Mesenchymal stem cell (in vitro differentiated cells and primary cell): ENCODE data around the gene CDKN2B. TPM values are rescaled to one million over a fixed set of nuclear protein-coding genes. Genes with fewer than 3 reads are reported as not detected.
"Not testable (repeated sequence)": the region's sequence is repeated elsewhere in the genome, so short reads cannot be mapped to it uniquely, and the experiment has no call there.

ENCODE experiments used
- DNase-seq: peaks from one replicate; pipeline ENCODE4 v3.0.0-alpha.2; 2013
- H2AFZ ChIP-seq: one replicate; pipeline ENCODE4 v1.6.1; 2013; ENCODE audit warnings: low read depth, mild to moderate bottlenecking, control low read depth, inconsistent platforms, low read length, moderate library complexity
- H2AK5ac ChIP-seq: 2 replicates; pipeline ENCODE4 v1.6.1; 2013; ENCODE audit warnings: low read length, moderate library complexity, mild to moderate bottlenecking, inconsistent platforms; ENCODE audit not compliant: severe bottlenecking
- H2BK120ac ChIP-seq: one replicate; pipeline ENCODE4 v1.6.1; 2013; ENCODE audit warnings: low read depth, mild to moderate bottlenecking, inconsistent platforms, low read length, moderate library complexity
- H2BK12ac ChIP-seq, 2 experiments: one replicate each; pipeline ENCODE4 v1.6.1; 2013; ENCODE audit warnings: inconsistent platforms in 2 of 2, low read length in 2 of 2, mild to moderate bottlenecking in 2 of 2, moderate library complexity in 2 of 2, control low read depth in 1 of 2
- H2BK15ac ChIP-seq: one replicate; pipeline ENCODE4 v1.6.1; 2013; ENCODE audit warnings: mild to moderate bottlenecking, low read depth, inconsistent platforms; ENCODE audit not compliant: poor library complexity, severe bottlenecking
- H2BK5ac ChIP-seq: 2 replicates; pipeline ENCODE4 v1.6.1; 2013; ENCODE audit warnings: low read depth, mild to moderate bottlenecking, low read length, control low read depth, inconsistent platforms; ENCODE audit not compliant: poor library complexity, severe bottlenecking
- H3K14ac ChIP-seq, 2 experiments: one replicate each; pipeline ENCODE4 v1.6.1; 2013; ENCODE audit warnings: inconsistent platforms in 2 of 2, low read length in 2 of 2, control low read depth in 1 of 2, mild to moderate bottlenecking in 1 of 2, moderate library complexity in 1 of 2
- H3K18ac ChIP-seq, 2 experiments: one replicate each; pipeline ENCODE4 v1.6.1; 2013; ENCODE audit warnings: inconsistent platforms in 2 of 2, low read length in 2 of 2, control low read depth in 1 of 2, low read depth in 1 of 2, mild to moderate bottlenecking in 1 of 2
- H3K23ac ChIP-seq, 2 experiments: one replicate each; pipeline ENCODE4 v1.6.1; 2013; ENCODE audit warnings: inconsistent platforms in 2 of 2, low read length in 2 of 2, mild to moderate bottlenecking in 2 of 2, moderate library complexity in 2 of 2, control low read depth in 1 of 2
- H3K27ac ChIP-seq: 2 replicates; pipeline ENCODE4 v1.5.1; 2013; ENCODE audit warnings: mild to moderate bottlenecking, moderate library complexity, low read length, control low read depth, inconsistent platforms; ENCODE audit not compliant: poor library complexity, severe bottlenecking
- H3K27me3 ChIP-seq, 2 experiments: 2 replicates each; pipeline versions ENCODE4 v1.6.1 to v1.7.0; 2013; ENCODE audit warnings: low read length in 2 of 2, mild to moderate bottlenecking in 2 of 2, moderate library complexity in 2 of 2, control low read depth in 1 of 2, inconsistent platforms in 1 of 2; ENCODE audit not compliant: control insufficient read depth in 1 of 2, insufficient read depth in 1 of 2
- H3K36me3 ChIP-seq, 2 experiments: 2 replicates each; pipeline versions ENCODE4 v1.6.1 to v1.7.0; 2013; ENCODE audit warnings: low read length in 2 of 2, control low read depth in 1 of 2, inconsistent platforms in 1 of 2, low read depth in 1 of 2, mild to moderate bottlenecking in 1 of 2; ENCODE audit not compliant: insufficient read depth in 2 of 2, control insufficient read depth in 1 of 2
- H3K4ac ChIP-seq, 2 experiments: one replicate each; pipeline ENCODE4 v1.6.1; 2013; ENCODE audit warnings: inconsistent platforms in 2 of 2, low read length in 2 of 2, mild to moderate bottlenecking in 2 of 2, moderate library complexity in 2 of 2, control low read depth in 1 of 2, low read depth in 1 of 2
- H3K4me1 ChIP-seq: 2 replicates; pipeline ENCODE4 v1.6.1; 2013; ENCODE audit warnings: low read depth, low read length, control low read depth; ENCODE audit not compliant: control insufficient read depth, insufficient read depth
- H3K4me2 ChIP-seq: 2 replicates; pipeline ENCODE4 v1.6.1; 2013; ENCODE audit warnings: low read length, mild to moderate bottlenecking, inconsistent platforms; ENCODE audit not compliant: poor library complexity, severe bottlenecking
- H3K4me3 ChIP-seq, 2 experiments: 2 replicates each; pipeline versions ENCODE4 v1.5.1 to v1.7.0; 2013; ENCODE audit warnings: low read length in 2 of 2, mild to moderate bottlenecking in 2 of 2, control low read depth in 1 of 2, low read depth in 1 of 2; ENCODE audit not compliant: insufficient read depth in 1 of 2
- H3K79me1 ChIP-seq: replicated peaks from 2 replicates; pipeline ENCODE4 v1.6.1; 2013; ENCODE audit warnings: mild to moderate bottlenecking, control low read depth, low read length, inconsistent platforms; ENCODE audit not compliant: poor library complexity, severe bottlenecking
- H3K9ac ChIP-seq: 2 replicates; pipeline ENCODE4 v1.7.0; 2013; ENCODE audit warnings: mild to moderate bottlenecking, low read length, moderate library complexity
- H3K9me3 ChIP-seq: 2 replicates; pipeline ENCODE4 v1.7.0; 2013; ENCODE audit warnings: mild to moderate bottlenecking, low read length; ENCODE audit not compliant: control insufficient read depth
- H4K8ac ChIP-seq: one replicate; pipeline ENCODE4 v1.6.1; 2013; ENCODE audit warnings: inconsistent platforms, mild to moderate bottlenecking, low read length, moderate library complexity
- H4K91ac ChIP-seq: one replicate; pipeline ENCODE4 v1.6.1; 2013; ENCODE audit warnings: mild to moderate bottlenecking, low read length, inconsistent platforms
- WGBS: methylation state at CpG from one replicate; pipeline ENCODE4 v1.1.7; 2013; ENCODE audit warnings: mixed read lengths; 5-methylcytosine and 5-hydroxymethylcytosine counted together
- small RNA-seq: library from polyadenylated mRNA; stranded (forward); fragments of <200 nt; extraction: miRNeasy Mini kit (QIAGEN cat#:217004); gene quantifications from one replicate; pipeline ENCODE3, GENCODE V24; 2013; ENCODE audit warnings: low read depth

The CDKN2B gene

GRCh38 chr9:21959268-21959667, 49.8 kb downstream of the CDKN2B start:
- not testable (repeated sequence) for H2AK5ac ChIP-seq, H3K27ac ChIP-seq, DNase-seq, H3K4me2 ChIP-seq, H3K23ac ChIP-seq, H3K18ac ChIP-seq, H3K14ac ChIP-seq, H2BK15ac ChIP-seq, H3K27me3 ChIP-seq, H3K4me3 ChIP-seq, H4K8ac ChIP-seq, H3K9me3 ChIP-seq, H3K79me1 ChIP-seq, H4K91ac ChIP-seq, H2BK5ac ChIP-seq, H3K36me3 ChIP-seq, H2AFZ ChIP-seq, H3K4ac ChIP-seq, H3K4me1 ChIP-seq, H3K9ac ChIP-seq, H2BK120ac ChIP-seq, H2BK12ac ChIP-seq
- 88% methylated on average over 22 of the region's 33 CpGs for WGBS

GRCh38 chr9:21958833-21959232, 50.3 kb downstream of the CDKN2B start:
- Histone ChIP-seq H3K14ac (no peak overlapping the region), H3K4me2 (no peak overlapping the region), H4K91ac (no peak overlapping the region), H3K27me3 (no peaks in the 10 kb centered on the region), H4K8ac (no peak overlapping the region), H3K4me1 (no peaks in the 10 kb centered on the region), H3K9ac (no peak overlapping the region), H3K36me3 (no peaks in the 10 kb centered on the region), H3K27ac (no peak overlapping the region), H3K4ac (no peak overlapping the region), H3K23ac (no peak overlapping the region), H3K4me3 (no peak overlapping the region), H2AFZ (no peak overlapping the region), H2BK15ac (no peak overlapping the region), H2BK5ac (no peak overlapping the region), H3K9me3 (no peaks in the 10 kb centered on the region), H3K18ac (no peak overlapping the region), H2BK12ac (no peak overlapping the region), H2BK120ac (no peak overlapping the region), H2AK5ac (no peak overlapping the region), H3K79me1 (no peaks in the 10 kb centered on the region)
- WGBS = 77% methylated on average over 2 of the region's 2 CpGs
- no peak for DNase-seq

Small RNA genes within 50 kb of the gene (small RNA-seq; reads per million reads assigned to genes)
- gene RF02045 = not detected
